T-cell (primary cell): ENCODE measurements around the gene LAMA5. TPM values are rescaled to one million over a fixed set of nuclear protein-coding genes. Genes with fewer than 3 reads are reported as not detected.

ENCODE experiments used
- ATAC-seq, 4 experiments: fragments of 200-7000 bp in 3 of 4; fragments of 150-1000 bp in 1 of 4; cut with Tn5 transposase; replicated peaks in 1 of 4; 1 replicate in 3 of 4; 2 replicates in 1 of 4; pipeline ENCODE4 v1.10.0; 2021; ENCODE audit warnings: moderate library complexity in 3 of 4, mild to moderate bottlenecking in 2 of 4, moderate number of reproducible peaks in 1 of 4
- CTCF ChIA-PET, 2 donors: fragments of 300-600 bp; sonication (Branson Sonifier 250); formaldehyde crosslinking; loops; one replicate each; lab custom pipeline; 2022; ENCODE audit warnings: antibody characterized with exemption in 2 of 2; lab: Charles Lee
- POLR2A ChIA-PET, 2 donors: fragments of 300-600 bp; sonication (Branson Sonifier 250); formaldehyde crosslinking; loops; one replicate each; lab custom pipeline; 2022; ENCODE audit warnings: antibody characterized with exemption in 2 of 2; lab: Charles Lee
- DNase-seq, 35 experiments: peaks; one replicate each; pipeline versions ENCODE4 v3.0.0 to v3.0.0-alpha.2; 2013 to 2023
- H3K27ac ChIP-seq: one replicate; pipeline ENCODE4 v1.5.1; 2013; ENCODE audit warnings: low read length
- H3K27me3 ChIP-seq, 2 experiments: replicated peaks in 1 of 2; 1 replicate in 1 of 2; 2 replicates in 1 of 2; pipeline versions ENCODE4 v1.6.1 to v1.7.0; 2013; ENCODE audit warnings: low read length in 1 of 2, mixed read lengths in 1 of 2; ENCODE audit not compliant: control insufficient read depth in 2 of 2, insufficient read depth in 2 of 2; ENCODE audit errors: extremely low read depth in 1 of 2
- H3K36me3 ChIP-seq, 2 donors: 1 replicate in 1 of 2; 2 replicates in 1 of 2; pipeline versions ENCODE4 v1.6.1 to v1.7.0; 2013; ENCODE audit warnings: low read length in 1 of 2; ENCODE audit not compliant: control insufficient read depth in 2 of 2, insufficient read depth in 1 of 2; ENCODE audit errors: extremely low read depth in 1 of 2
- H3K4me1 ChIP-seq, 2 experiments: 1 replicate in 1 of 2; 2 replicates in 1 of 2; pipeline versions ENCODE4 v1.6.1 to v1.7.0; 2013; ENCODE audit warnings: low read length in 2 of 2, mixed read lengths in 1 of 2; ENCODE audit not compliant: insufficient read depth in 2 of 2, control insufficient read depth in 1 of 2; ENCODE audit errors: extremely low read depth in 1 of 2
- H3K4me3 ChIP-seq, 2 donors: 1 replicate in 1 of 2; 2 replicates in 1 of 2; pipeline versions ENCODE4 v1.5.1 to v1.7.0; 2013; ENCODE audit warnings: mild to moderate bottlenecking in 2 of 2, low read length in 1 of 2, moderate library complexity in 1 of 2; ENCODE audit not compliant: control insufficient read depth in 1 of 2; ENCODE audit errors: extremely low read depth in 1 of 2
- H3K9me3 ChIP-seq: 2 replicates; pipeline ENCODE4 v1.7.0; 2013
- H3K27ac Mint-ChIP-seq, 2 donors: one replicate each; pipeline ENCODE4 v1.8.0; 2020 to 2021; ENCODE audit warnings: mild to moderate bottlenecking in 2 of 2, mixed read lengths in 2 of 2
- H3K27me3 Mint-ChIP-seq, 2 donors: one replicate each; pipeline ENCODE4 v1.8.0; 2021 to 2022; ENCODE audit warnings: mixed read lengths in 2 of 2
- H3K36me3 Mint-ChIP-seq: one replicate; pipeline ENCODE4 v1.8.0; 2021; ENCODE audit warnings: mixed read lengths
- H3K4me1 Mint-ChIP-seq, 3 donors: one replicate each; pipeline ENCODE4 v1.8.0; 2020 to 2022; ENCODE audit warnings: mixed read lengths in 3 of 3, mild to moderate bottlenecking in 1 of 3
- H3K4me3 Mint-ChIP-seq, 3 donors: one replicate each; pipeline ENCODE4 v1.8.0; 2020 to 2022; ENCODE audit warnings: mild to moderate bottlenecking in 3 of 3, mixed read lengths in 3 of 3, moderate library complexity in 3 of 3
- H3K9me3 Mint-ChIP-seq, 3 donors: one replicate each; pipeline ENCODE4 v1.8.0; 2020 to 2022; ENCODE audit warnings: mixed read lengths in 3 of 3
- WGBS: methylation state at CpG from one replicate; pipeline ENCODE4 v1.1.5; 2013; ENCODE audit warnings: missing lambda C conversion rate; ENCODE audit not compliant: insufficient coverage; 5-methylcytosine and 5-hydroxymethylcytosine counted together
- total RNA-seq, 35 experiments: library from RNA in 6 of 35; stranded (reverse) in 6 of 35; fragments of 120-200 nt in 1 of 35; gene quantifications; one replicate each; pipeline versions ENCODE4 v1.2.1 to v1.2.4 and lab custom pipeline; 2013 to 2026

The LAMA5 gene
- total RNA-seq, 5 donors from 2014 or later (not counting 1 experiment from before 2014, with no cell fraction given): 0.48 to 4.3 (median 3.0) TPM

DNA sequence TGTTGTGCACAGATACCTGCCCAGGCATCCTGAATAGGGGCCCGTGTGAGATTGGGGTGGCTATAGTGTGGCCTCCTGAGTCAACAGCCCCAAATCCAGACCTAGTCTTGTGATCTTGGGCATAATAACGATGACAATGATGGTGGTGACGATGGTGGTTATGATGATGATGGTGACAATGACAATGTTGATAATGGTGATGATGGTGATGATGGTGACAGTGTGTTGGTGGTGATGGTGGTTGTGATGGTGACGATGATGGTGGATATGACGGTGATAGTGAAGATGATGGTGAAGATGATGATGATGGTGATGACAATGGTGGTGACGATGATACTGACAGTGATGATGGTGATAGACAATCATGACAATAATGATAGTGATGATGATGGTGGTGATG lies 14.7 kb upstream of the LAMA5 start:
- no peak overlapping the region for H3K27ac ChIP-seq
- peaks cover 24 to 43% (median 30%) of the 10 kb centered on the region in 3 donors for H3K4me1 Mint-ChIP-seq
- ATAC-seq: no peak
- peaks cover 0 to 6% (median 0%) of the 10 kb centered on the region in 3 donors for H3K9me3 Mint-ChIP-seq
- H3K36me3 Mint-ChIP-seq: peaks cover 5% of the 10 kb centered on the region
- H3K36me3 ChIP-seq: peaks cover 0 to 4% of the 10 kb centered on the region in 2 donors
- 95% methylated on average over 6 of the region's 6 CpGs for whole genome bisulfite sequencing
- no peak overlapping the region for H3K4me3 ChIP-seq
- no peaks in the 10 kb centered on the region for H3K27me3 ChIP-seq
- no peak overlapping the region for H3K4me3 Mint-ChIP-seq
- H3K9me3 ChIP-seq: no peaks in the 10 kb centered on the region
- ChIA-PET POLR2A (no interaction called here), CTCF (interaction anchor here in 1 of 2 donors (1.0 kb wide), 1 partner anchor 371 kb away, joined by 5 read pairs; no protein-coding TSS in a partner anchor)
- no peak for DNase-seq
- H3K4me1 ChIP-seq: peaks cover 7 to 22% of the 10 kb centered on the region in 2 experiments
- no peaks in the 10 kb centered on the region for H3K27me3 Mint-ChIP-seq
- no peak overlapping the region for H3K27ac Mint-ChIP-seq

GRCh38 chr20:62381202-62381797 lies 14.2 kb upstream of the LAMA5 start:
- Histone ChIP-seq H3K27ac (no peak overlapping the region), H3K27me3 (no peaks in the 10 kb centered on the region), H3K36me3 (peaks cover 0 to 4% of the 10 kb centered on the region in 2 donors), H3K4me3 (no peak overlapping the region), H3K9me3 (no peaks in the 10 kb centered on the region), H3K4me1 (peaks cover 7 to 20% of the 10 kb centered on the region in 2 experiments)
- Mint-ChIP-seq H3K9me3 (peaks cover 0 to 6% (median 0%) of the 10 kb centered on the region in 3 donors), H3K27me3 (no peaks in the 10 kb centered on the region), H3K36me3 (peaks cover 5% of the 10 kb centered on the region), H3K27ac (no peak overlapping the region), H3K4me1 (peaks cover 24 to 42% (median 28%) of the 10 kb centered on the region in 3 donors), H3K4me3 (no peak overlapping the region)
- ChIA-PET POLR2A (no interaction called here), CTCF (no interaction called here)
- ATAC-seq (no peak), DNase-seq (no peak)
- 67% methylated on average over 9 of the region's 16 CpGs for WGBS

DNA sequence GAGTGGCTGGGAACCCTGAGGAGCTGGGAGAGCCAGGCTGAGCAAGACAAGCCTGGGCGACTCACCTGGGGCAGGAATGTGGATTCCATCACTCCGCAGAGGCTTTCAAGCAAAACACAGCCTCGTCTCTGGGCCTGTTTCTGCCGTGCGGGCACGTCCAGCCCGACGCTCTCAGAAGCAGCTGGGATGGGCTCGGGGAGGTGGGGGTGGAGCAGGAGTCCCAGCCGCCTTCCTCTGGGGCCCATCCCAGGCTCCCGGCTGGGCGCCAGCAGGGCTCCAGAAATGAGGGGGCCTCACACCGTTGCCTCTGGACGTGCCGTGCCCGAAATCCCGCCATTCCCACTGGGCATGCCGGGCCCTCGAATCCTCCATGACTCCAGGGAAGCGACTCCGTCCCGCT lies 11.1 kb upstream of the LAMA5 start:
- Histone ChIP-seq H3K4me1 (peaks cover 0 to 6% of the 10 kb centered on the region in 2 experiments), H3K36me3 (peaks cover 0 to 4% of the 10 kb centered on the region in 2 donors), H3K27me3 (peaks cover 0 to 15% of the 10 kb centered on the region in 2 experiments), H3K9me3 (no peaks in the 10 kb centered on the region), H3K27ac (no peak overlapping the region), H3K4me3 (no peak overlapping the region)
- ChIA-PET CTCF (no interaction called here), POLR2A (no interaction called here)
- H3K36me3 Mint-ChIP-seq: peaks cover 5% of the 10 kb centered on the region
- peaks cover 0 to 5% of the 10 kb centered on the region in 2 donors for H3K27me3 Mint-ChIP-seq
- no peak overlapping the region for H3K27ac Mint-ChIP-seq
- DNase-seq: no peak
- ATAC-seq: no peak
- H3K4me3 Mint-ChIP-seq: no peak overlapping the region
- peaks cover 6 to 12% (median 7%) of the 10 kb centered on the region in 3 donors for H3K4me1 Mint-ChIP-seq
- H3K9me3 Mint-ChIP-seq: peaks cover 0 to 6% (median 0%) of the 10 kb centered on the region in 3 donors
- WGBS: 93% methylated on average over 22 of the region's 22 CpGs

- POLR2A ChIA-PET: no interaction called here
- Histone ChIP-seq H3K9me3 (no peaks in the 10 kb centered on the region), H3K27me3 (peaks cover 0 to 15% of the 10 kb centered on the region in 2 experiments), H3K4me3 (no peak overlapping the region), H3K27ac (no peak overlapping the region), H3K4me1 (peaks cover 0 to 4% of the 10 kb centered on the region in 2 experiments), H3K36me3 (peaks cover 0 to 4% of the 10 kb centered on the region in 2 donors)
- CTCF ChIA-PET: no interaction called here
- H3K4me3 Mint-ChIP-seq: no peak overlapping the region
- H3K4me1 Mint-ChIP-seq: peaks cover 4 to 9% (median 4%) of the 10 kb centered on the region in 3 donors
- peaks cover 0 to 6% (median 0%) of the 10 kb centered on the region in 3 donors for H3K9me3 Mint-ChIP-seq
- ATAC-seq (no peak), DNase-seq (no peak)
- H3K27ac Mint-ChIP-seq: no peak overlapping the region
- peaks cover 4 to 9% of the 10 kb centered on the region in 2 donors for H3K27me3 Mint-ChIP-seq
- H3K36me3 Mint-ChIP-seq: peaks cover 5% of the 10 kb centered on the region
- 88% methylated on average over 10 of the region's 15 CpGs for WGBS
These were observed 10.6 kb upstream of the LAMA5 start for GRCh38 chr20:62377615-62378178.

DNA sequence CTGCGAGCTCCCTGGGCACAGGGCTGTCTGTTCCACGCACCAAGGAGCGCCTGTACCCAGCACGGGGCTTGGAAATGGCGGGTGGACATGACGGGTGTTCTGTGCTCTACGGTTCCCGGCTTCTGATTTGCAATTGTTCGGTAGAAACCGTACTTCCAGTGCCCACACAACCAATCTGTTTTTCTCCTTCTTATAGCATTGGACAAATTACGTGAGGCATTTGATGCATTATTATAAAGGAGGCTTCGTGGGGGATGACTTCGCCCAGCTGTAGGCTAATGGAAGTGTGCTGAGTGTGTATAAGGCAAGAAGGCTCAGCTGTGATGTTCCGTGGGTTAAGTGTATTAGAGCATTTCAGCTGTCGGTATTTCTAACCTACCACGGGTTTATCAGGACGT lies 10.0 kb upstream of the LAMA5 start:
- Mint-ChIP-seq H3K27me3 (peaks cover 5 to 9% of the 10 kb centered on the region in 2 donors), H3K4me3 (no peak overlapping the region), H3K36me3 (peaks cover 4% of the 10 kb centered on the region), H3K9me3 (peaks cover 0 to 4% (median 0%) of the 10 kb centered on the region in 3 donors), H3K4me1 (peaks cover 0 to 4% (median 3%) of the 10 kb centered on the region in 3 donors), H3K27ac (no peak overlapping the region)
- ChIA-PET CTCF (no interaction called here), POLR2A (no interaction called here)
- H3K36me3 ChIP-seq: peaks cover 0 to 4% of the 10 kb centered on the region in 2 donors
- H3K4me3 ChIP-seq: no peak overlapping the region
- ATAC-seq: no peak
- H3K4me1 ChIP-seq: no peaks in the 10 kb centered on the region
- H3K9me3 ChIP-seq: no peaks in the 10 kb centered on the region
- H3K27ac ChIP-seq: no peak overlapping the region
- no peak for DNase-seq
- H3K27me3 ChIP-seq: peaks cover 0 to 18% of the 10 kb centered on the region in 2 experiments
- 93% methylated on average over 10 of the region's 17 CpGs for WGBS

DNA sequence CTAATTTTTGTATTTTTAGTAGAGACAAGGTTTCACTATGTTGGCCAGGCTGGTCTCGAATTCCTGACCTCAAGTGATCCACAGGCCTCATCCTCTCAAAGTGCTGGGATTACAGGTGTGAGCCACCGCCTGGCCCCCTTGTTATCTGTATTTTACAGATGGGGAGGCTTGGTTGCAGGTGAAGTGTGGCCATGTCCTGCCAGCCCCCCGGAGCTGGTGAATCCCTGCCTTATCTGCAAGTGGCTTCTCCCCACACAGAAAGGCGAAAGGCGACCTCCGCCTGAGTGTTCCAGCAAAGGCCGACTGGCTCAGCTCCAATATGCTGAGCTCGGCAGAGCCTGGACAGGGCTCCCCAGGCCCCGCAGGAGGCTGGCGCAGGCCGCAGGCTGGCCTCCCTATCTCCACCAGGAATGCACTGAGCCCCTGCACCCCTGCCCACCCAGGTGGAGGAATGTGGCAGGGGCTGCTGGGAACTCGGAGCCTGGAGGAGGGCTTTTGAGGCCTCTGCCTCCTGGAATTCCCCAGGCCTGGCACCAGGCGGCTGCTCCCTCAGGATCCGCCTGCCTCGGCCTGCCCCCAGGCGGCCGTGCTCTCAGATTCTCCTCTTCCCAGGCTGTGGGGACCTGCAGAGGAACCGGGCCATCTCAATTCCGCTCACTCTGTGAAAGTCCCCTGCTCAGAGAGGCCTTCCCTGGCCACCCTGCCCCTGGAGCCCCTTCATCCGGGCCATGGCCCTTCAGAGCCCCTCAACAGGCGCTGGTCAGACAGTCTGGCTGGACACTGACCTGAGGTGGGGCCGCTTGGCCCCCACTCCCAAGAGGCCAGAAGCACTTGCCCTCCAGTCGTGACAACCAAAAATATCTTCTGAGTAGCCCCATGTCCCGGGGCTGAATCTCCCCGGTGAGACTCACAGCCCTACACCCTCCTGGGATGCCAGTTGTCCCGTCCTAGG lies 9.3 kb upstream of the LAMA5 start:
- no peak overlapping the region for H3K4me3 ChIP-seq
- ATAC-seq: no peak
- no peaks in the 10 kb centered on the region for H3K9me3 Mint-ChIP-seq
- H3K36me3 Mint-ChIP-seq: no peaks in the 10 kb centered on the region
- H3K4me1 Mint-ChIP-seq: no peaks in the 10 kb centered on the region
- peaks cover 5 to 9% of the 10 kb centered on the region in 2 donors for H3K27me3 Mint-ChIP-seq
- 87% methylated on average over 22 of the region's 26 CpGs for WGBS
- POLR2A ChIA-PET: no interaction called here
- no peaks in the 10 kb centered on the region for H3K9me3 ChIP-seq
- DNase-seq: no peak
- CTCF ChIA-PET: interaction anchor here in 1 of 2 donors (0.6 kb wide), 1 partner anchor 10 kb away, joined by 3 read pairs; no protein-coding TSS in a partner anchor
- no peaks in the 10 kb centered on the region for H3K4me1 ChIP-seq
- no peaks in the 10 kb centered on the region for H3K36me3 ChIP-seq
- H3K27ac Mint-ChIP-seq: no peak overlapping the region
- no peak overlapping the region for H3K4me3 Mint-ChIP-seq
- H3K27me3 ChIP-seq: peaks cover 0 to 25% of the 10 kb centered on the region in 2 experiments
- no peak overlapping the region for H3K27ac ChIP-seq
